ENCODE results near the gene PRLR. TPM values are rescaled to one million over a fixed set of nuclear protein-coding genes. Genes with fewer than 3 reads are reported as not detected.

Gene PRLR
- total RNA-seq, 1 experiment from 2014 or later, result 2.5 TPM

DNA sequence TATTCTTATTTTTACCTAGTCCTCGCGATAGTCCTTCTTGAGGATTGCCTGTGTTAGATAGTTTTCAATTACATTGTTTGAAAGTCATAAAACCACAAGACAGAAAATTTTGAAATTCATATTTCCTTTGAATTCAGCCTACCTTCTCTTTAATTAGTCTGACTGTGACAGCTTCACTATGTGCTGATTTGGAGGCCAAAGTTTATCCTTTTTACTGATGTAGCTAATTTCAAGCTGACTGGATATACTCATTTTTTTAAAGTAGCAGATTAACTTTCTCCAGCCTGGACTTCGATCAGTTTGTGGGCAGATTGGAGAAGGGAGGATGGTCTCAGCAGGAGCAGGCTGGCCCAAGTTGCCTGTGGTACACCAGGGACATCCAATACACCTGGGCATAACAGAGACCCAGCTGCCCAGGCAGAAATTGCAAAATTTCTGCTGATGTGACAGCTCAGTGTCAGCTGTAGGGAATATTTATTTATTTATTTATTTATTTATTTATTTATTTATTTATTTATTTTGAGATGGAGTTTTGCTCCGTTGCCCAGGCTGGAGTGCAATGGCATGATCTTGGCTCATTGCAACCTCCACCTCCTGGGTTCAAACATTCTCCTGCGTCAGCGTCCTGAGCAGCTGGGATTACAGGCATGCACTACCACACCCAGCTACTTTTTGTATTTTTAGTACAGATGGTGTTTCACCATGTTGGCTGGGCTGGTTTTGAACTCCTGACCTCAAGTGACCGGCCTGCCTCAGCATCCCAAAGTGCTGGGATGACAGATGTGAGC is 206.7 kb downstream of the PRLR start:
- no peak overlapping the region for H4K5ac ChIP-seq (ENCODE audit: insufficient read length, low read depth, low read length)
- no peak overlapping the region for H3T11ph ChIP-seq (ENCODE audit: low read length)
- H3K27ac Mint-ChIP-seq, result no peak overlapping the region
- no peak overlapping the region for H4K8ac ChIP-seq (replicated peaks; ENCODE audit: insufficient read length, low read depth, low read length)
- H3K79me1 ChIP-seq (ENCODE audit: insufficient read depth, low read depth, low read length, poor library complexity, severe bottlenecking), result no peaks in the 10 kb centered on the region
- no peak overlapping the region for H3K4me3 Mint-ChIP-seq
- TF ChIP-seq, protein P1, sequence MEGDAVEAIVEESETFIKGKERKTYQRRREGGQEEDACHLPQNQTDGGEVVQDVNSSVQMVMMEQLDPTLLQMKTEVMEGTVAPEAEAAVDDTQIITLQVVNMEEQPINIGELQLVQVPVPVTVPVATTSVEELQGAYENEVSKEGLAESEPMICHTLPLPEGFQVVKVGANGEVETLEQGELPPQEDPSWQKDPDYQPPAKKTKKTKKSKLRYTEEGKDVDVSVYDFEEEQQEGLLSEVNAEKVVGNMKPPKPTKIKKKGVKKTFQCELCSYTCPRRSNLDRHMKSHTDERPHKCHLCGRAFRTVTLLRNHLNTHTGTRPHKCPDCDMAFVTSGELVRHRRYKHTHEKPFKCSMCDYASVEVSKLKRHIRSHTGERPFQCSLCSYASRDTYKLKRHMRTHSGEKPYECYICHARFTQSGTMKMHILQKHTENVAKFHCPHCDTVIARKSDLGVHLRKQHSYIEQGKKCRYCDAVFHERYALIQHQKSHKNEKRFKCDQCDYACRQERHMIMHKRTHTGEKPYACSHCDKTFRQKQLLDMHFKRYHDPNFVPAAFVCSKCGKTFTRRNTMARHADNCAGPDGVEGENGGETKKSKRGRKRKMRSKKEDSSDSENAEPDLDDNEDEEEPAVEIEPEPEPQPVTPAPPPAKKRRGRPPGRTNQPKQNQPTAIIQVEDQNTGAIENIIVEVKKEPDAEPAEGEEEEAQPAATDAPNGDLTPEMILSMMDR (conservative IDR thresholded peaks at IDR 0.05), result no peak
- no peak overlapping the region for H4K91ac ChIP-seq (ENCODE audit: insufficient read length, low read depth, low read length)
- H2AFZ ChIP-seq (ENCODE audit: low read length), result no peak overlapping the region
- no peaks in the 10 kb centered on the region for H3K4me1 Mint-ChIP-seq
- no peak overlapping the region for H3K9ac ChIP-seq (ENCODE audit: extremely low read depth, insufficient read length, low read length)
- H3K79me2 ChIP-seq (ENCODE audit: insufficient read depth, low read length), result no peaks in the 10 kb centered on the region
- H2BK15ac ChIP-seq (ENCODE audit: low read depth, low read length), result no peak overlapping the region
- no CpG with 5 or more reads among the region's 7 CpGs for WGBS (ENCODE audit: extremely low coverage, insufficient read length, low lambda C conversion rate)
- no peaks in the 10 kb centered on the region for H3K9me3 ChIP-seq (ENCODE audit: control insufficient read depth, low read depth, low read length)
- H3K27ac ChIP-seq (ENCODE audit: insufficient read length, low read depth, low read length), result no peak overlapping the region
- no peak overlapping the region for H3K14ac ChIP-seq (ENCODE audit: insufficient read depth, low read length)
- H4K20me1 ChIP-seq (ENCODE audit: control insufficient read depth, insufficient read depth, insufficient read length), result no peaks in the 10 kb centered on the region
- H3K4me2 ChIP-seq (ENCODE audit: insufficient read depth, insufficient read length, low read length), result no peak overlapping the region
- H3K27me3 Mint-ChIP-seq (ENCODE audit: low read depth), result no peaks in the 10 kb centered on the region; the same call in 1 of the 2 replicates
- no peak overlapping the region for H2BK12ac ChIP-seq (ENCODE audit: insufficient read length, low read depth, low read length)
- no peak for DNase-seq
- H3K56ac ChIP-seq (ENCODE audit: insufficient read length, low read depth, low read length), result no peak overlapping the region
- H3K18ac ChIP-seq (ENCODE audit: insufficient read length, low read depth, low read length), result no peak overlapping the region
- no peaks in the 10 kb centered on the region; a peak in 1 of 7 replicates for H3K36me3 Mint-ChIP-seq (ENCODE audit: insufficient read depth in 1 of 3, low read depth in 3 of 3)
- no peak overlapping the region for H2BK20ac ChIP-seq (ENCODE audit: low read depth, low read length, poor library complexity, severe bottlenecking)
- no peak overlapping the region for H3K4ac ChIP-seq (ENCODE audit: low read depth, low read length)
- H3K4me1 ChIP-seq (ENCODE audit: insufficient read depth, low read length), result no peaks in the 10 kb centered on the region
- no peak overlapping the region for H3K23ac ChIP-seq (ENCODE audit: insufficient read length, low read depth, low read length)
- H2BK5ac ChIP-seq (ENCODE audit: insufficient read length, low read length), result no peak overlapping the region
- H2BK120ac ChIP-seq (ENCODE audit: low read depth, low read length, poor library complexity, severe bottlenecking), result no peak overlapping the region
- no peak overlapping the region for H2AK5ac ChIP-seq (ENCODE audit: insufficient read length, low read length)
- H3K23me2 ChIP-seq (ENCODE audit: insufficient read length, low read depth, low read length, poor library complexity, severe bottlenecking), result no peaks in the 10 kb centered on the region
- no peaks in the 10 kb centered on the region for H3K27me3 ChIP-seq (ENCODE audit: insufficient read depth, low read length)
- H3K9me3 Mint-ChIP-seq, result no peaks in the 10 kb centered on the region
